Neural crest cell (in vitro differentiated cells): Measurements from ENCODE around the gene RALGPS1. TPM values are rescaled to one million over a fixed set of nuclear protein-coding genes. Genes with fewer than 3 reads are reported as not detected.
A peak's percentile ranks its signal among the peaks of the same experiment; 100 is the strongest.

Experiments used
- DNase-seq: peaks from one replicate; pipeline ENCODE4 v3.0.0; 2021; ENCODE audit warnings: low read depth, mixed read lengths, low spot score
- H3K27ac Mint-ChIP-seq: one replicate; pipeline ENCODE4 v1.8.0; 2021; ENCODE audit warnings: mild to moderate bottlenecking, mixed read lengths; ENCODE audit not compliant: unreplicated experiment
- H3K27me3 Mint-ChIP-seq: 2 replicates; pipeline ENCODE4 v1.8.0; 2021; ENCODE audit warnings: low read depth, mild to moderate bottlenecking, mixed read lengths
- H3K36me3 Mint-ChIP-seq: 2 replicates; pipeline ENCODE4 v1.8.0; 2021; ENCODE audit warnings: low read depth, mild to moderate bottlenecking, mixed read lengths
- H3K4me1 Mint-ChIP-seq: 2 replicates; pipeline ENCODE4 v1.8.0; 2021; ENCODE audit warnings: mixed read lengths
- H3K4me3 Mint-ChIP-seq: one replicate; pipeline ENCODE4 v1.8.0; 2021; ENCODE audit warnings: mild to moderate bottlenecking, mixed read lengths
- H3K9me3 Mint-ChIP-seq: 2 replicates; pipeline ENCODE4 v1.8.0; 2021; ENCODE audit warnings: mixed read lengths
- CTCF ChIP-seq: fragments of 200-600 bp; sonication (generic); conservative IDR thresholded peaks from 2 replicates; pipeline ENCODE4 v1.5.0; 2021; ENCODE audit warnings: antibody characterized with exemption, mild to moderate bottlenecking
- total RNA-seq: library from RNA; stranded (reverse); gene quantifications from 2 replicates; pipeline ENCODE4 v1.2.1, GENCODE V29; 2021

RALGPS1 gene
- total RNA-seq, 1 donor from 2014 or later: 11.7 TPM

GRCh38 chr9:127216888-127217217, 302.3 kb downstream of the RALGPS1 start:
- no peak for DNase-seq

DNA sequence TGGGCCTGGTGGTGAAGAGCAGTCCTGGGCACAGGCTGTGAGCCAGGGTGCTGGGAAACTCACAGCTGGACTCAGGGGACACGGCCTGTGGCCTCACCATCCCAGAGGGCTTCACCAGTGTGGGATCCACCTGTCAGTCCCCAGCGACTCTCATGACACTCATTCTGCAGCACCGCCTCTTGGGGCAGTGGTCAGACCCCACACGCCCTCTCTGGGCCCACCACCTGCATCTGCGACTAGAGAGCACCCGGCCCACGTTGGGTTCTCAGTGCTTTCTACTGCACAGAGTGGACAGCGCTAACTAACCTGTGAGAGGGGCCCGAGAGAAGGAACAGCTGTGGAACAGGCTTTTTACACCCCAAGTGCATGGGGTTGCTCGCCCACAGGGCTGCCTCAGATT, 304.2 kb downstream of the RALGPS1 start:
- TF ChIP-seq CTCF: no peak
- Mint-ChIP-seq H3K9me3 (no peaks in the 10 kb centered on the region), H3K27ac (no peak overlapping the region), H3K27me3 (peaks cover 22% of the 10 kb centered on the region), H3K4me3 (no peak overlapping the region), H3K36me3 (no peaks in the 10 kb centered on the region), H3K4me1 (no peaks in the 10 kb centered on the region)
- DNase-seq: no peak

More at GRCh38 chr9:127216888-127217217, 302.3 kb downstream of the RALGPS1 start:
- H3K4me1 Mint-ChIP-seq: no peaks in the 10 kb centered on the region
- no peaks in the 10 kb centered on the region for H3K36me3 Mint-ChIP-seq
- no peaks in the 10 kb centered on the region for H3K9me3 Mint-ChIP-seq
- TF ChIP-seq CTCF: no peak
- H3K4me3 Mint-ChIP-seq: no peak overlapping the region
- peaks cover 4% of the 10 kb centered on the region for H3K27me3 Mint-ChIP-seq
- no peak overlapping the region for H3K27ac Mint-ChIP-seq

DNA sequence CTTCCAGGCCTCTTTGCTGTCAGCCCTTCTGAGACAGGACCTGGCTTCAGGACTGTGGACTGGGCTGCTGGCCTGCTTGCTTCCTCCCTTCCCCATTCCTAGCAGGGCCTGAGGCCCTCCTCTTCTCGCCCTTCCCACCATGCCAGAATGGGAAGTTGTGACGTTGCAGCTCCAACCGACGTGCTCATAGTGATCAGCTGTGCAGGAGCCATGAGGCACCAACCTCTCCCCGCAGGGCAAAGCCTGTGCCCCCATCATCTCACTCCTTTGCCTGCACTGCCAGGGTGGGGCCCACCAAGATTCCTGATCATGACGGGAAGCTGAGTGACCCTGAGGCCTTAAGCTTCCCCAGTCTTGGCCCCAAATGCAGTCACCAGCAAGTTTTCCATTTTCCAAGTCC, 304.9 kb downstream of the RALGPS1 start:
- Mint-ChIP-seq H3K9me3 (no peaks in the 10 kb centered on the region), H3K36me3 (no peaks in the 10 kb centered on the region), H3K4me3 (no peak overlapping the region), H3K4me1 (peaks cover 3% of the 10 kb centered on the region), H3K27me3 (peaks cover 29% of the 10 kb centered on the region), H3K27ac (no peak overlapping the region)
- DNase-seq: no peak
- TF ChIP-seq CTCF: no peak

GRCh38 chr9:127221695-127222094, 307.1 kb downstream of the RALGPS1 start:
- Mint-ChIP-seq H3K4me3 (peak overlapping the region; percentile 47), H3K27me3 (peaks cover 40% of the 10 kb centered on the region), H3K27ac (no peak overlapping the region), H3K36me3 (no peaks in the 10 kb centered on the region), H3K9me3 (no peaks in the 10 kb centered on the region), H3K4me1 (peaks cover 7% of the 10 kb centered on the region)
- TF ChIP-seq CTCF: no peak
- no peak for DNase-seq

- peak overlapping the region; percentile 47 for H3K4me3 Mint-ChIP-seq
- H3K27me3 Mint-ChIP-seq: peaks cover 47% of the 10 kb centered on the region
- H3K36me3 Mint-ChIP-seq: no peaks in the 10 kb centered on the region
- H3K27ac Mint-ChIP-seq: no peak overlapping the region
- no peak for DNase-seq
- TF ChIP-seq CTCF: no peak
- peaks cover 7% of the 10 kb centered on the region for H3K4me1 Mint-ChIP-seq
- H3K9me3 Mint-ChIP-seq: no peaks in the 10 kb centered on the region
Measured at GRCh38 chr9:127222388-127223095, 308.0 kb downstream of the RALGPS1 start.
